Testis (tissue), 3 donors: Measurements from ENCODE around the gene POLDIP3. TPM values are rescaled to one million over a fixed set of nuclear protein-coding genes. Genes with fewer than 3 reads are reported as not detected.

Source experiments
- DNase-seq: peaks from one replicate; pipeline ENCODE4 v3.0.0-alpha.2; 2019
- H3K27ac ChIP-seq, 2 donors: fragments of 200-600 bp; sonication (generic); one replicate each; pipeline ENCODE4 v1.5.1; 2019
- H3K27me3 ChIP-seq: fragments of 200-600 bp; sonication (generic); one replicate; pipeline ENCODE4 v1.5.1; 2019
- H3K36me3 ChIP-seq: fragments of 200-600 bp; sonication (generic); one replicate; pipeline ENCODE4 v1.5.1; 2017; ENCODE audit warnings: low read depth; ENCODE audit errors: missing control alignments
- H3K4me1 ChIP-seq: fragments of 200-600 bp; sonication (generic); one replicate; pipeline ENCODE4 v1.5.1; 2019
- H3K4me3 ChIP-seq, 2 donors: fragments of 200-600 bp; sonication (generic); one replicate each; pipeline ENCODE4 v1.5.1; 2017 to 2019
- H3K9me3 ChIP-seq: fragments of 200-600 bp; sonication (generic); one replicate; pipeline ENCODE4 v1.5.1; 2017
- CTCF ChIP-seq, 3 experiments: fragments of 450-650 bp in 2 of 3; fragments of 200-600 bp in 1 of 3; sonication (generic) in 1 of 3; IDR thresholded peaks; one replicate each; pipeline ENCODE4 v1.5.1; 2016 to 2019; ENCODE audit warnings: antibody characterized with exemption in 3 of 3, mild to moderate bottlenecking in 2 of 3, moderate library complexity in 1 of 3
- POLR2A ChIP-seq: fragments of 450-650 bp; IDR thresholded peaks from one replicate; pipeline ENCODE4 v1.6.1; 2017; ENCODE audit warnings: antibody characterized with exemption, mild to moderate bottlenecking, moderate library complexity
- WGBS, 2 donors: methylation state at CpG; one replicate each; pipeline ENCODE4 v1.1.5; 2018; 5-methylcytosine and 5-hydroxymethylcytosine counted together
- intact Hi-C: fragments of 100-400 bp; cut with DNase I; formaldehyde crosslinking; loops from one replicate; pipeline ENCODE4 v1.15.1; 2023; ENCODE audit warnings: low total_unique reads
- polyA plus RNA-seq: library from polyadenylated mRNA; stranded (reverse); fragments of 350-450 nt; fragmentation: Illumina TruSeq; extraction: RNeasy Lipid Tissue Mini Kit (QIAGEN cat#74804); gene quantifications from one replicate; pipeline ENCODE4 v1.2.3, GENCODE V29; 2014; ENCODE audit warnings: low read depth, low replicate concordance; ENCODE audit not compliant: insufficient read depth
- total RNA-seq, 2 donors: library from RNA; depleted of rRNA; stranded (reverse); fragments of >200 nt; gene quantifications; one replicate each; pipeline ENCODE4 v1.2.3, GENCODE V29; 2016

The POLDIP3 gene
- total and polyA plus RNA-seq, 3 donors from 2014 or later = 57.5 to 76.9 (median 60.5) TPM

- H3K9me3 ChIP-seq = no peaks in the 10 kb centered on the region
- no peak for DNase-seq
- intact Hi-C loops = no loop called here
- WGBS, 2 donors = 89 to 90% methylated on average over 3 of the region's 3 CpGs
- H3K27ac ChIP-seq = no peak overlapping the region
- no peaks in the 10 kb centered on the region for H3K36me3 ChIP-seq
- no peaks in the 10 kb centered on the region for H3K27me3 ChIP-seq
- H3K4me1 ChIP-seq = peaks cover 23% of the 10 kb centered on the region
- no peak for TF ChIP-seq POLR2A
- TF ChIP-seq CTCF (IDR thresholded peaks at IDR 0.05) = no peak
- H3K4me3 ChIP-seq = no peak overlapping the region
Observed at GRCh38 chr22:42635531-42635930, 20.8 kb upstream of the POLDIP3 start.

- no peak overlapping the region for H3K27ac ChIP-seq
- intact Hi-C loops = no loop called here
- 89 to 93% methylated on average over 9 of the region's 9 CpGs for WGBS, 2 donors
- H3K36me3 ChIP-seq = no peaks in the 10 kb centered on the region
- no peak for TF ChIP-seq POLR2A
- TF ChIP-seq CTCF (IDR thresholded peaks at IDR 0.05) = no peak
- H3K4me3 ChIP-seq = no peak overlapping the region
- DNase-seq = no peak
- no peaks in the 10 kb centered on the region for H3K9me3 ChIP-seq
- H3K4me1 ChIP-seq = peaks cover 10% of the 10 kb centered on the region
- no peaks in the 10 kb centered on the region for H3K27me3 ChIP-seq
Observed at GRCh38 chr22:42633013-42633412, 18.3 kb upstream of the POLDIP3 start.

- DNase-seq = no peak
Observed at GRCh38 chr22:42632096-42632495, 17.4 kb upstream of the POLDIP3 start.

GRCh38 chr22:42630901-42631602 is 16.4 kb upstream of the POLDIP3 start:
- Histone ChIP-seq H3K36me3 (no peaks in the 10 kb centered on the region), H3K4me1 (peaks cover 10% of the 10 kb centered on the region), H3K27me3 (no peaks in the 10 kb centered on the region), H3K4me3 (no peak overlapping the region), H3K9me3 (no peaks in the 10 kb centered on the region), H3K27ac (no peak overlapping the region)
- WGBS, 2 donors = 78 to 91% methylated on average over 8 to 27 of the region's 28 CpGs
- intact Hi-C loops = no loop called here
- DNase-seq = no peak
- TF ChIP-seq POLR2A = no peak
- no peak for TF ChIP-seq CTCF (IDR thresholded peaks at IDR 0.05)

More at GRCh38 chr22:42632096-42632495, 17.4 kb upstream of the POLDIP3 start:
- no peaks in the 10 kb centered on the region for H3K36me3 ChIP-seq
- H3K9me3 ChIP-seq = no peaks in the 10 kb centered on the region
- H3K27me3 ChIP-seq = no peaks in the 10 kb centered on the region
- no peak overlapping the region for H3K27ac ChIP-seq
- intact Hi-C loops = no loop called here
- 77 to 81% methylated on average over 6 to 13 of the region's 13 CpGs for WGBS, 2 donors
- peaks cover 10% of the 10 kb centered on the region for H3K4me1 ChIP-seq
- TF ChIP-seq POLR2A (no peak), CTCF (IDR thresholded peaks at IDR 0.05) (peak; percentile 11 to 40 (median 31))
- no peak overlapping the region for H3K4me3 ChIP-seq

- Histone ChIP-seq H3K4me1 (peaks cover 10% of the 10 kb centered on the region), H3K9me3 (no peaks in the 10 kb centered on the region), H3K36me3 (no peaks in the 10 kb centered on the region), H3K27ac (no peak overlapping the region), H3K27me3 (no peaks in the 10 kb centered on the region), H3K4me3 (no peak overlapping the region)
- DNase-seq = no peak
- WGBS, 2 donors = 95 to 97% methylated on average over 12 to 18 of the region's 18 CpGs
- TF ChIP-seq CTCF (IDR thresholded peaks at IDR 0.05) (no peak), POLR2A (no peak)
- intact Hi-C loops = no loop called here
Observed at GRCh38 chr22:42630211-42630610, 15.5 kb upstream of the POLDIP3 start.
